NCI-H510A treated with DMSO at 0.1 percent for 48 hours (cell line): ENCODE measurements around the gene SRPK2.

ENCODE experiments used
- DNase-seq: peaks from one replicate; lab custom pipeline; 2025; lab: John Stamatoyannopoulos, UW

SRPK2 gene

GRCh38 chr7:105189859-105190492, 198.7 kb downstream of the SRPK2 start:
- DNase-seq, result no peak

DNA sequence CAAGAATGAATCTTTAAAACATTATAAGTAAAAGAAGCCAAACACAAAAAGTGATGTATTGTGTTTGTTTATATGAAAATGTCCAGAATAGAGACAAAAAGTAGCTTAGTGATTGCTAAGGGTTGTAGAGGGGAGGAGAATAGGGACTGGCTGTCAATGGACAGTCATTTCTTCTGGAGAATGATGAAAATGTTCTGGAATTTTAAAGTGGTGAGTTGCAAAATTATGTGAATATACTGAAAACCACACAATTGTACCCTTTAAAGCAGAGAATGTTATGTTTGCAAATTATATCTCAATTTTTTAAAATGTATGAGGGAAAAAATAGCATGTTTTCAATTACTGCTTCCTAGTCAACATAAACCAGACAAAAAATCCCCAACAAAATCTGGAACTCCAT, 200.5 kb downstream of the SRPK2 start:
- no peak for DNase-seq

- no peak for DNase-seq
Observed at GRCh38 chr7:105187302-105188169, 201.2 kb downstream of the SRPK2 start.

GRCh38 chr7:105185290-105186010, 203.3 kb downstream of the SRPK2 start:
- no peak for DNase-seq

DNA sequence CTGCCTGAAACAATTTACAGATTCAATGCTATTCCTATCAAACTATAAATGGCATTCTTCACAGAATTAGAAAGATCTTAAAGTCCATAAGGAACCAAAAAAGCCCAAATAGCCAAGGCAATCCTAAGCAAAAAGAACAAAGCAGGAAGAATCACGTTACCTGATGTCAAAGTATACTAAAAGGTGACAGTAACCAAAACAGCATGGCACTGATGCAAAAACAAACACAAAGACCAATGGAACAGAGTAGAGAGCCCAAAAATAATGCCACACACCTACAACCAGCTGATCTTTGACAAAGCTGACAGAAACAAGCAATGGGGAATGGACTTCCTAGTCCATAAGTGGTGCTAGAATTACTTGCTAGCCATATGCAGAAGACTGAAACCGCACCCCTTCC, 208.7 kb downstream of the SRPK2 start:
- no peak for DNase-seq

DNA sequence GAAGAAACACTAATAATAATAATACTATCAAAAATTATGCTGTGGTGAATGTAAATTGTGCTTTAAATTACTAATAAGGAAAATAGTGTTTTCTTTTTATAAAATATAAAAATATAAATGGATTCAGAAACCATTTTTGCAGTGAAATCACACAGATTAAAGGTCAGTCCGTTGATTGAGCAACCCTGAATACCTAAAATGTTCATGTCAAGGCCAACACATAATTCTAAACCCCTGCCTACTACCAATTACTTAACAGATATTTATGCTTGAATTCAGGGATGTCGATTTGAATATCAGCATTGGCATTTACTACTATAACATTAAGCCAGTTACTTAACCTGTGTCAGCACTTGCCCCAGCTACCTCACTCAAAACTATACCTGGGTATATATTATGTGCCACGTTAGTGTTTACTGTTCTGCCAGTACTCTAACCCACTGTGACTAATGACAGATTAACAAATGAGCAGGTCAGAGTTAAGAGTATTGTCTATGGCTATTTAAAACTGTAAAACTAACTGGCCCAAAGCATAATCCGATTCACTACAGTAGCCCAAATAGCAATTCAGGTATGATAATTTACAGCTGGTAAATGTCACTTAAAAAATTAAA, 209.7 kb downstream of the SRPK2 start:
- DNase-seq, result no peak

DNA sequence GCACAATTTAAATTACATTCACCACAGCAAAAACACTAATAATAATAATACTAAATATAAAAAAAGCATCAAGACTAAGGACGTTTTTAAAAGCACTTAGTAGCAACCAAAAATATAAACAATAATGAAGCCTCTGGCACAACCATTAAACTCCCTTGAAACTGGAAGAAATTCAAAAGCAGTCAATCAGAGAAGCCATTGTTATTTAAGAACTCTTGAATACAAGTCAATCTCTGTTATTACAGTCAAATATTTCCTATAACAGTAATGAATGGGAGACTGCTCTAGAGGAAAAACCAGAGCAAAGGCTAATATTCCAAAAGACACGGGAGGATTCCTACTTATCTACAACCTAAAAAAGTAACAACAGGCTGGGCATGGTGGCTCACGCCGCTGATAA, 210.5 kb downstream of the SRPK2 start:
- DNase-seq, result no peak

DNA sequence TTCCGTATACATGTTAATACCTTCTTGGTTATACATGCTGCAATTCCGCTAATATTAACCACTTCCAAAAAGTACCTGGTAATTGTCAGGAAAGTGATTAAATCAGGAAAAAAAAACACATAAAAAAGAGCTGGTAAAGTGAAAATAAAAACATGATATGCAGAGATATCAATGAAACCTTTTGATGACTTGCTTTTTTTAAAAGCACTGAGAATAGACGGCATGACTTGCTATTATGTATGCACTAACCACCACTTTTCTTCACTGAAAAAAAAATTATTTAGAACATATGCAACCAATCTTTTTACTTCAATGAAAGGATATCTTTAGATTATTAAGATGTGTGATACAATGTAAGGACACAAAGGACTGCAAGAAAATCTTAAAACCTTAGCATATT, 211.7 kb downstream of the SRPK2 start:
- no peak for DNase-seq

GRCh38 chr7:105173586-105173985, 215.1 kb downstream of the SRPK2 start:
- DNase-seq, result no peak

GRCh38 chr7:105164751-105165150, 224.0 kb downstream of the SRPK2 start:
- no peak for DNase-seq

DNA sequence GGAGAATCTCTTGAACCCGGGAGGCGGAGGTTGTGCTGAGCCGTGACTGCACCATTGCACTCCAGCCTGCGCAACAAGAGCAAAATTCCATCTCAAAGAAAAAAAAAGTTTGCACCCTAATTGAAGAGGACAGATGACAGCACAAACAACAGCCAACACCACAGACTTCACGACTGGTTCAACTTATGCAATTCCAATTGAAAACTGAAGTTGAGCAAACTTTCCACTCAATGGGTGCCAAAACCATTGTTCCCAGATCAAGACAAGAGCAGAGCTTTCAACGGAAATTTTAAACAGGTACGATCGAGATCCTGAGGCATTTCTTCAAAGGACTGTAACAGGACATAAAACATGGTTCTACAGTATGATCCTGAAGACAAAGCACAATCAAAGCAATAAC, 225.0 kb downstream of the SRPK2 start:
- no peak for DNase-seq

DNA sequence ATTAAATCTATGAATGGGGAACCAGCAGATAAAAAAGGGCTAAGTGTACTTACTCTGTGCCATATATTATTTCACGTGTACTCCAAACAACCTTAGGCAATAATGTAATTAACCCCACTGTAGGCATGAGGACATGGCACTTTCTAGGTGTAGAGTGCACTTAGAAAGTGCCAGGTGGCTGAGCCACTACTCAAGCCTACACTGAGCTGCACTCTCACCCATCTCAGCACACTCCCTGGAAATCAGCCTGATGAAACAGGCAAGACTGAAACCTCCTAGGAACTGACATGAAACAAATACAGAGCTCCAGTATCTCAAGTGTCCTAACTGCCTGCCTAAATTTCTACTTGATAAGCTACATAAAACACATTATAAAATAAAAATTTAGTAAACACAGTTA, 227.4 kb downstream of the SRPK2 start:
- peak; percentile 5 for DNase-seq

GRCh38 chr7:105157278-105157677, 231.4 kb downstream of the SRPK2 start:
- DNase-seq, result no peak

- DNase-seq, result no peak
Observed at GRCh38 chr7:105156731-105157130, 232.0 kb downstream of the SRPK2 start.

DNA sequence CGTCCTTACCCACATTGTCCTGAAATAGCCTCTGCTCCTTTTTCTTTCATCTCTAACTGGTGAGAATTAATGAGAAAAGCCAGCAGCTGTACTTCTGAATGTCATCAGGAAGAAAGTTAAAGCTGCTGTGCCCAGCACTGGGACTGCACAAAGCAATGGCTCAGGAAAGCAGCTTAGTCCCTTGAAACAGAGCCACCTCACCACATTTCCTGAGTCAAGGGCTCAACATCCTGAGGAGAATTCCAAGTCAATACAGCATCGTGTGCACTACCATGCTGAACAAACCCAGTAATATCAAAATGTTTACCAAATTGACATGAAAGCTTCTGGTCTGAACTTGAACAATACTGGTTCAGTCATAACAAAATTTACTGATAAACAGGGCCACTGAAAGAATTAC, 234.6 kb downstream of the SRPK2 start:
- no peak for DNase-seq

- no peak for DNase-seq
Observed at GRCh38 chr7:105153531-105153930, 235.2 kb downstream of the SRPK2 start.

DNA sequence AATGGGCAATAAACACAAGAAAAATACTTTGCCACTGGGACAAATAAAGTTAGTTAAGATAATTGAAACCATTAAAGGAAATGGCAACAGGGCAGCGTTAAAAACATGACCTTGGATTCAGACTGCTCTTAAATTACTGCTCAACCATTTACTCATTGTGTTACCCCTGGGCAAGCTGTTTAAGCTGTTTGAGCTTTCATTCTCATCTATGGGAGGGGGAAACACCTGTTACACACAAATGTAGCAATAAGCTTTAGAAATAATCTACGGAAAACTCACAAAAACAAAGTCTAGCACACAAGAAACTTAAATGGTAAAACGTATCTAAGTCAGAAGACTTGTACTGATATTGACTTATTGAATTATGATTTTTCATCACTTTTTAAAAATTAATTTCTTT, 237.6 kb downstream of the SRPK2 start:
- DNase-seq, result no peak

GRCh38 chr7:105149827-105150226, 238.9 kb downstream of the SRPK2 start:
- DNase-seq, result no peak

DNA sequence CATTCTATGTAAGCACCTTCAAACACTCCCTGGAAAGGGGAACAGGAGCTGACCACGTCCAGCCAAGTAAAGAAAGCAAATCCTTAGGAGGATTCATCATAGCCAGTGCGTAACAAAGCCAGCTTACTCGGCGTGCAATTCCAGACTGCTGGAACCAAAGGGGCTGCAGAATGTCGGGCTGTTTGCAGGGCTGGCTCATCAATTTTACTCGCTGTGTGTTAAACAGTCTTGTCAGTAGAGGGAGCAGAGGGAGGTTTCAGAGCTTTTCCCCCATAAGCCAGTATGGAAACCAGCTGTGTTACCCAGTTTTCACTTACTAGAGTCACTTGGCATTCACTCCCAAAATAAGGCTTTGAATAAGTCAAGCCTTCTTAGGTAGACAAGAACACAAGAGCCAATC, 247.7 kb downstream of the SRPK2 start:
- DNase-seq, result no peak

DNA sequence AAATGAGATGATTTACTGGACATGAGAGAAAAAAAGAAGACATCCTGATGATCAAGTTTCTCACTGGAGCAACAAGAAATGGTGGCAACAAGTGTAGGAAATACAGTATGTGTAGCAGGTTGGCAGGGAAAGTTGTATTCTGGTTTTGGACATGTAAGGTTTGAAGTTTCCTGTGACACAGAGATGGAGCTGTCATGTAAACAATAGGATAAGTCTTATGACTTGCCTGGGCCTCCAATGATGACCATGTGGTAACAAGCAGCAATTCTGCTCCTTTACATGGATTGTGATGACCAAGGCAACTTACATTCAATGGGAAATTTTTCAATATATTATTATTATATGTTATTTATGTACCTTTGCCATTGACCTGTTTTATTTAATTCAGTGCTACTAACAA, 249.3 kb downstream of the SRPK2 start:
- no peak for DNase-seq

GRCh38 chr7:105137898-105138297, 250.8 kb downstream of the SRPK2 start:
- no peak for DNase-seq

GRCh38 chr7:105136221-105136620, 252.5 kb downstream of the SRPK2 start:
- DNase-seq, result no peak
